Glomerular endothelial cell (primary cell): ENCODE results near the gene AP2B1. TPM values are rescaled to one million over a fixed set of nuclear protein-coding genes. Genes with fewer than 3 reads are reported as not detected.

Experiments used
- DNase-seq: peaks from one replicate; pipeline ENCODE4 v3.0.0-alpha.2; 2011; ENCODE audit warnings: low read depth, low spot score; ENCODE audit errors: extremely low read depth
- total RNA-seq: library from RNA; depleted of rRNA; stranded (reverse); fragments of >200 nt; gene quantifications from 2 replicates; pipeline ENCODE4 v1.2.3, GENCODE V29; 2015

The AP2B1 gene
- total RNA-seq, 1 donor from 2014 or later: 203 TPM

GRCh38 chr17:35726953-35727460 is 139.9 kb downstream of the AP2B1 start:
- no peak for DNase-seq

DNA sequence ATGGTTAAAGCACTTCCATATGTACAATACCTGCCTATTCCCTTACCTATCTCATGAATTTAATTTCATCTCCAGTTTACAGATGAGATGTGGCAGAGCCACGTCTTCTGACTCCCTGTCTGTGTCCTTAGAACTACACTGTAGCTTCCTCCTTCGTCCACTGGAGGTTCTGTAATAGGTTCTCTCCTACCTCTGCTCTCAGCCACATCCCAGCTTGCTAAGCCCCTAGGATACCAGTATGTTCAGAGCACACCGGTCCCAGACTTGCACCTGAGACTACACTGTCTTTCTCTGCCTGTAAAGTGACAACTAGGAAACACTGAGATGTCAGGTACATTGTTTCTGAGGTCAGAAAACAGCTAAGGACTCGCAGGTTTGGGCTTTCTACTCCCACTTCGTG is 140.5 kb downstream of the AP2B1 start:
- no peak for DNase-seq

DNA sequence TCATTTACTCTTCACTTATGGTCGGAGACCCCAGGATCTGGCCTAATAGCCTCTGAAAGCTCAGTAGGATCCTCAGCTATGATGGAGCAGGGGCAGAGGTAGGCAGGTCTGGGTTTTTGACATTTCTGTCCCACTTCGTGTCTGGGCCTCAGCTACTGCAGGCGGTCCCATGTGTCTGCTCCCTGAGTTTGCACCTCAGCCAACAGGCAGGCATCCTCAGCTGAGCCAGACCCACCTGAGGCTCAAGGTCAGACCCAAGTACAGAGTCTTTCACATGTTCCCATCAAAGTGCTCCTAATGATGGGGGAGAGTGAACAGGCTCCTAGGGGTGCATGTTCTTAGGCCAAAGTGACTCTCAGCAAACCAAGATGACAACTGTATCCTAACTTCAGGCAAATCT is 141.4 kb downstream of the AP2B1 start:
- no peak for DNase-seq

DNA sequence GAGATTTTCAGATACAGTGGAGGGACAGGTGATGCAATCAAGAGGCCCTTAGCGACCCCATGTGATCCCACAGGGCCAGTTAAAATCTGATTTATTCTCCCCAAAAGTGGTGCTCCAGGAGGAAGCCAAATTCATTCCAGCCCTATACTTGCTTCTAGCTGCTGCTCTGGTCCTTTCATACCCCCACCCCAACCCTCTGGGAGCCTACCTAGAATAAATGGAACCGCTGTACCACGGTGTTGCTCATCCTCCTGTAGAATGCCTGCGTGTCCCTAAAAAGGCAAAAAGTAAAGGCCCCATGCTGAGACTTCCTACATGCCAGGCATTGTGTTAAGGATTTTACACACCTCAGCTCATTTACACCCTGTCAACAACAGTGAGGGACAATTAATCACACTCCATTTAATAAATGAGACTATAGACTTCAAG is 142.3 kb downstream of the AP2B1 start:
- DNase-seq: no peak

GRCh38 chr17:35730400-35731005 is 143.4 kb downstream of the AP2B1 start:
- no peak for DNase-seq

DNA sequence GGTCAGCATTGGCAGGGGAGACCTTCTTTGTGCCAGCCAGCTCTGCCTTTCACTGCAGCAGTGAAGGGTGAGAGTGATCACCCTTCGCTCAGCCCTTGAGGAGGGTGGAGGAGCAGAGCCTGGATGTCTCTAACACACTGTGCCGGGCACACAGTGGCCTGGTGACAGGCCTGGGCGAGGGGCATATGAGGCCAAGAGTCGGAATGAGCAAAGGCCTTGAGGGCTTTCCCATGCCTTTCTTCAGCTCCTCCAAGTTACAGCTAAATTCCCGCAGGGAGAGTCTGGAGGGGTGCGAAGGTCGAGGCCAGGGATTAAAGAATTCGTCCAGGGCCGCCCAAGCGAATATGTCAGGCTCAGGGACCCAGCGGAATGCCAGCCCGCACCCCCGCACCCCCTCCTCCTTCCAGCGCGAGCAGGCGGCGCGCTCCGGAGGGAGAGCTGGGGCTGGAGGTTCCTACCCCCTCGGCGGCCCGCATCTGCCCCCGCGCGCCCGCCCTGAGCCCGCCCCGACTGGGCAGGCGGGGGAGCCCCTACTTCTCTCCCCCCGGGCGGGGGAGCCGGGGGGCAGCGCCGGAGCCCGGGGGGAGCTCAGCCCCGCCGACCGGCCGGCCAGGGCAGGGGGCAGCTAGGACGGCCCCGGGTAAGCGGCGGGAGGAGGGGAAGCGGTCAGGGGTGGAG is 144.3 kb downstream of the AP2B1 start, which contains the start of gene RASL10B:
TSS of gene RASL10B (plus strand) at position 401 of the 678 bp plus-strand sequence. CDS start 3,546 bp downstream, outside the sequence.
- DNase-seq: no peak

- no peak for DNase-seq
These were observed 145.0 kb downstream of the AP2B1 start for GRCh38 chr17:35731917-35732805.

DNA sequence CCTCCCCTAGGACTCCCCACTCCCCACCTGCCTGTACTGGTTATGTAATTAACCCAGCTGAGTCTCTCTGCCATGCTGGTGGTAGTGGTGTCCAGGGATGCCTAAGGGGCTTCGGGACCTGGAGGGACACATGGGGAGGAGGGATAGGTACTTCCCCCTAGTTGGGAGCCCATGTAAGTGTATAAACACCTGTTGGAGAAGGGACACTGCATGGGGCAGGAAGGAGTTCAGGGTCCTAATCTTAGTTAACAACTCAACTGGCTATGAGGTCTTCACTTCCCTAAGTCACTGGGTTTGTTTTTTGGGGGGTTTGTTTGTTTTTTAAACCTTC is 145.6 kb downstream of the AP2B1 start:
- DNase-seq: no peak

- DNase-seq: no peak
These were observed 146.2 kb downstream of the AP2B1 start for GRCh38 chr17:35733366-35733765.

DNA sequence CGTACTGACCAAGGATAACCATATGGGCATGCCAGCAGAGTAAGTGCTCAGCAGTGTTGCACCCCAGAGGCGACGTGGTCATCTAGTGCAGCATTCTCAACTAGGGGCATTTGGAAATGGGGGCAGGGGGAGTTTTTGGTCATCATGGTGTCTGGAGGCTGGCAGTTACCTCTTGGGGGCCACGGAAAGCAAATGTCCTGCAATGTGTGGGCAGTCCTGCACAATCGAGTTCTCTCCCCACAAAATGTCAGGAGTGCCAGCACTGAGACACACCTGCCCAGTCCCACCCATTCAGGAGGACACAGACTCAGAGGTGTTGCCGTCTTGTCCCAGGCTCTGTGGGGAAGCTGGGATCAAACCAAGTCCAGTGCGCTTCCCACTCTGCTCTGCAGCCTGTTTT is 147.3 kb downstream of the AP2B1 start:
- no peak for DNase-seq

DNA sequence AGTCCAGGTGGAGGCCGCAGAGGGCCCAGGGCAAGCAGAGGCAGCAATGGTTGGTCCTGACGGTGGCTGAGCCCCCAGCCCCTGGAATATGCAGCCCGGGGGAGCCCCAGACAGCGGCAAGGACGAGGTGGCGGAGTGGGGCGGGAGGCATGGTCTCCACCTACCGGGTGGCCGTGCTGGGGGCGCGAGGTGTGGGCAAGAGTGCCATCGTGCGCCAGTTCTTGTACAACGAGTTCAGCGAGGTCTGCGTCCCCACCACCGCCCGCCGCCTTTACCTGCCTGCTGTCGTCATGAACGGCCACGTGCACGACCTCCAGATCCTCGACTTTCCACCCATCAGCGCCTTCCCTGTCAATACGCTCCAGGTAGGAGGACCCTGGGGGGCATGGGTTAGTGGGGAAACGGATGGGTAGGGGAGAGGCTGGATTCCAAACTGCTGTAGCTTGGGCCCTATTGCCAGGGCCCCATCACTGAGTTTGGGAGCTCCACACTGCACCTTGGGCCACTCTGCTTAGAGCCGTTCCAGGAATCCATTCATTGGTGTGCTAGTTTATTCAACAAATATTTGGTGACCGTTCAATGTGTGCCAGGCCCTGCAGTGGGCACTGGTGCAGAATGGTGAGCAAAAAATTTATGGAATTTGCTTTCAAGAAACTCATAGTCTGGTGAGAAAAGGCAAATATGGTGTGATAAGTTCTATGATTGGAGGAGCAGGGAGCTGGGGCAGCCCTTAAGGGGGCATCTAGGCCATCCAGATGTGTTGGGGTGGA is 148.1 kb downstream of the AP2B1 start:
- DNase-seq: no peak

- DNase-seq: no peak
These were observed 149.1 kb downstream of the AP2B1 start for GRCh38 chr17:35736236-35736635.

DNA sequence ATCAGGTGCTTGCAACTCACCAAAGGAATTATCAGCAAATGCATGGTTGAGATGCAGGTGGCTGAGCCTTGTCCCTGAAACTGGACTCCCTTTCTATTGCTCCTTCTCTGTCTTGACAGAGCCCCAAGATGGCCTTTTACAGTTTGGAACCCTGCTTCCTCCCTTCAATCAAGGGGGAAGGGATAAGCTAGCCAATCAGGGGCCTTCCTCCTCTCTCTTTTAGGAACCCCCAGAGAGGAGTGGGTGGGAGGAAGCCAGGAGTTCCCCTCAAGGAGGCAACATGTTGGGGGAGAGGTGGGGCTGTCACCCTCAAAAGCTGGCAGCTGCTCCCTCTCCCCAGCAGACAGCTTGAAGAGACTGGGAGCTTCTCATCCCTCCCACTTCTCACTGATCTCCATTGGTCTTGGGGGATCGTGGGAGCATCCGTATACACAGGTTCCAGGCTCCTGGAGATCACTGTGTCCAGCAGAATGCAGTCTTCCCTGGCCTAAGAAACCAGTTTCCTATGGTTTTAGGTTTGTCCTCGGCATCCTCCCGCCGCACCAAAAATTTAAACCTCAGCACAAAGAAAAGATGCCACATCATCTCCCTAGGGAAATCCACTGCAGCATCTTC is 151.5 kb downstream of the AP2B1 start:
- no peak for DNase-seq

GRCh38 chr17:35740216-35740615 is 153.1 kb downstream of the AP2B1 start:
- DNase-seq: no peak

GRCh38 chr17:35740997-35741931 is 154.1 kb downstream of the AP2B1 start:
- no peak for DNase-seq

- DNase-seq: no peak
These were observed 155.4 kb downstream of the AP2B1 start for GRCh38 chr17:35742496-35742895.

DNA sequence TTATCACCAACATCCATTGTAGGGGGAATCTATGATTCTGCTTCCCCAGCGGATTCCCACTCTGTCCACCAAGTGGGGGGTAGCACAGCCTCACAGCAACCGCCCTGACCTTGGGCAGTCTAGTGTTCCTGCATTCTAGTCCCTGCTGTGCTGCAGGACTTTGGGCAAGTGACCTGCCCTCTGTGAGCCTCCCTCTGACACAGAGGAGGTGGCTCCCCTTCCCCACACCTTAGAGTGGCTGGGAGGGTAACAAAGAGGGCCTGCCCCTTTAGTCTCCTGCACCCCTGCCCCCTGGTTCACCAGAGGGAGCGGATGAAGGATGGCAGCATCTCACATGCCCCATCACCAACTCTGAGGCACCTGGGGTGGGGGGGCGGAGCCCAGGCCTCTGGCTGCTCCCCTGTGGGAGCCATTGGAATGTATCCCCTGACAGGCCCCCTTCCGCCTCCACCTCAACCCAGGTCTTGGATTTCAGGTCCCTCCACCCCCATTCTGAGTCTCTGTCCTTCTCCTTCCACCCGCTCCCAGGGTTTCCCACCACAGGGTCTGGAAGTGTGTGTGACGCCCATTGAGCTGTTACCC is 155.9 kb downstream of the AP2B1 start:
- no peak for DNase-seq

DNA sequence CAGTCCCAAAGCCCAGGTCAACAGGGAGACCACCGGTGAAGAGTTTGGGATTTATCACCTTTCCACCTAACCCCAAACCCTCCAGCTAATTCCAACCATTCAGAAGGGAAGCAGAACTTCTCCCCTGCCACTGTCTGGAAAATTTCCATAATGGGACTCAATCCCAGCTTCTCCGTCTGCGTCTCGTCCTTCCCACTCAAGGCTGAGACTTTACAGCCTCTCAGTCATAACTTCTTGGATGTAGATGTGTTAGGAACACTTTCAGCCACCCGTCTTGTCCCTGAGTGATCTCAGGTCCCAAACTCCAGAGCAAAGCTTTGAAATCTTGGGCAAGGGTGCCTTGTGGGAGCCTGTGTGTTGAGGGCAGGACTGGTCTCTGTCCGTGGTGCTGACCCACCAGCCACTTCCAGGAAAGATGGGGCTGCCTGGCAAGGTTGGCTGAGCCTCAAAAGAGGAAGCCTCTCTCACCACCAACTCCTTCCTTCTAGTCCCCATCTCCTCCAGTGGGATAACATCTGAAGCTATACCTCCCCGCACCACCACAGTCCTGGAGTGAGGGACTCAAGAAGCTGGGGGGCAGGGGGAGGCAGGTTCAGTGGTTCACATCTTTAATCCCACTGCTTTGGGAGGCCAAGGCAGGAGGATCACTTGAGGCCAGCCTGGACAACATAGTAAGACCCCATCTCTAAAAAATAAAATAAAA is 156.7 kb downstream of the AP2B1 start:
- DNase-seq: no peak
